Hematopoietic multipotent progenitor cell treated with erythropoietin and hydrocortisone succinate and interleukin-3 and kit ligand, for 17 days (in vitro differentiated cells): ENCODE measurements around the gene STXBP3.
A peak's percentile ranks its signal among the peaks of the same experiment; 100 is the strongest.

Experiments
- DNase-seq: peaks from one replicate; pipeline ENCODE4 v3.0.0-alpha.2; 2015; ENCODE audit warnings: low spot score

Gene STXBP3

DNA sequence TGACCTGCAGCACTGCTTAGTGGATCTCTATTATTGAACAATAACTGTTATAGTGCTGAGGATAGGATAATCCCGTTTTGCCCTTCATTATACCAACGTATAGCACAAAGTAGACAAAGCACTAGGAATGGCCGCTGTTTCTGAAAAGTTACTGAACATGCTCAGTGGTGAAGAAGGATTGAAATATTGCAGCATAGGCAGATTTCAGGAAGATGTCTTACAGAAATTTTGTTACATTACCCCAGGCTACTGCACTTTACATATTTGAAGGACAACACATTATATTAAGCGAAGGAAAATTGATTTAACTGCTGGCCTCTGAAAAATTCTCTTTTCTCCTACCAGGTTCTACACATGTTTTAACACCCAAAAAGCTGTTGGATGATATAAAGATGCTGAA, 62.0 kb downstream of the STXBP3 start:
- no peak for DNase-seq

DNA sequence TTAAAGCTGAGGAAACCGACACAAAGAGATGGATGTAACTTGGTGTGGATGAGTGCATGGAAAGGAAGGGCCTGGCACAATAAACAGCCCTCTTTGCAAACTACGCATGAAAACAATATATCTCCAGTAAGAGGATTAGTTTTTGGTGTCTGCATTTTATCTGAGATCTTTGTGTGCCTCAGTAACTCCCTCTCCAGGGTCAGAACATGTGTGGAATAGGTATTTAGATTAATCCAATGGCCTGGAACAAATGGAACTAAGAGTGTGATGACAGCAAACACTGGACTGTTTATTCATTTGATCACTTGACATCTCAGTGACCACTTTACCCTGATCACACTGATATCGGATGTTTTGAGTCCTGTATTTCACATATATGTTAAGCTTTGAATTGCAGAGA, 65.1 kb downstream of the STXBP3 start:
- DNase-seq, result no peak

DNA sequence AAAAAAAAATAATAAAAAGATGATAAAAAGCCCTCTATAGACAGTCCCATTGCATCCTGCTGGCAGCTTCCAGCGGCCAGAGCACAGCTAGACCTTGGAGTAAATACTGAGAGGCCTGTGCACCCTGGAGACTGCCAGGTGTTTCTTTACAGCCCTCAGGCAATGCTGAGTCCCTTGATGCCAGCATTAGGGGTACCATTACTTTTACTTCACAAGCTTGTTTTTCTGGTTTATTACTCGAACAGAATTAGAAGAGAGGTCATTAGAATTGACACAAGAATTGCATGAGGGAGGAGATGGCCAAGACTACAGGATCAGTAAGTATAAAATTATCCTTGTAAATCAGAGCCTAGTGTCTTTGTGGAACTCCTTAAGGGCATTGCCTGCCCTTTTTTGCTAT, 66.9 kb downstream of the STXBP3 start:
- no peak for DNase-seq

DNA sequence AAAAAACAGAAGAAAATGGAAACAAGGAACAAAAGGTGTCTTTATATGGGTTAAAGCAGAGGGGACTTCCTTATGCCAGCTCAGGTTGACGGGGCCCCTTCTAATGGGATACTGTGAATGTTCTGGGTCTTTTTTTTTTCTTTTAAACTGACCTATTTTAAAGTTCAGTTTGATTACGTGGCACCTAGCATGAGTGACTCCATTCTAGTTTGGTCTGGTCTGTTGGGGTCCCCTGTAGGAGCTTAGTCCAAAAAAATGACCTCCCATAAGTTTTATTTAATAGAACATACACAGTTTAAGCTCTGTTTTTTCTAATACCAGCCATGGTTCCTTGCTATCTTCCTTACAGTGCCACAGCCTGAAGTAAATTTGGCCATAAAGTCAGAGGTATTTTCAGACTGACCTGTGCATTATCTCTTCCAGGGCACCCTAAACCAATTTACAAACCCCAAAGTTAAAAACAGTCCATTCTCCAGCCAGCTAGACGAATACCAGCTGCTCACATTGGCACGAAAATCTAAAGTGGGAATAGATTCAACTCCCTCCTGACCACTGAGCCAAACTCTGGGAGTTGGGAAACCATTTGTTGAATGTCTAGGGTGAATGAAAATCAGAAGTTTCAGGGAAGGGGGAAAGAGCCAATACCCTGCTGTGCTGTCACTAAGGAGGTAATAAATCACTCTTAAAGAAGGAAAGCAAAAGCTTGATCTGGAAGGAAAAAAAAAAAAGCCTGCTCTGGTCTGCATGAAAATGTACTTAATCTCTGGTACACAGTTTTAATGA, 68.1 kb downstream of the STXBP3 start:
- DNase-seq, result no peak

- DNase-seq, result no peak
Observed at GRCh38 chr1:108815566-108815965, 69.1 kb downstream of the STXBP3 start.

DNA sequence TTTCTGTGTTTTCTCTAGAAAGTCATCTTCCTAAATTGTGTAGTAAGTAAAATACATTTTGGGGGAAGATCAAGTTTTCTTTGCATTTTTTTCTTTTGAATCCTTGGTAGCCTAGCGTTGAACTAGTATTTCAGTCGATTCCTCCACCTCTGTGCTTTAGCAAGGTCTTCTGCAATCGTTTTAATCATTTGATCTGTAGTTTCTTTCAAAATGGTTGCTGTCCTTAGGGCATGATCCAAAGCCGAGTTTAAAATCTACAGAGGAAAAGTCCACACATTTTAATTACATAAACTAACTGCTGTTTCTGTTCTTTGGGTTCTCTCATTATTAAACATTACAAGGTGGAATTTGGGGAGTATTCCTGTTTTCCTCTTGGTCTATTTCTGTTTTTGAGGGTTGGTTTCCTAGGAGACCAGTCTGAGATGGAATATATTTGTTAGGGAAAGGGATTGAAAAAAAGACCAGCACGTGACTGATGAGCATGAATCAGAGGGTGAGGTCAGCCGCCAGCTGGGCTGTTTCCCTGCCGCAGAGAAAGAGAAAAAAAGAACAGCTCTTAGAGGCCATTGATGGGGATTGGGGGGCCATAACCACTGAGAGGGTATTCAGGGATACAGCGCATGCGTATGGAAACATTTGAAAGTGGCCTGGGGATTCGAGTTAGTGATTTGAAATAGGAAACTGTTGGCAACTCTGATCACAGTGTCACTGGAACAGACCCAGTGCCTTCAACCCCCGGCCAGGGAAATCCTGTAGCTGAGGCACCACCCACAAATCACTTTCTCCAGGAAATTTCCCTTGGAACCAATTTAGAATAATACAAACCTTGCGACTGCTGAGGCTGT, 69.8 kb downstream of the STXBP3 start:
- no peak for DNase-seq

DNA sequence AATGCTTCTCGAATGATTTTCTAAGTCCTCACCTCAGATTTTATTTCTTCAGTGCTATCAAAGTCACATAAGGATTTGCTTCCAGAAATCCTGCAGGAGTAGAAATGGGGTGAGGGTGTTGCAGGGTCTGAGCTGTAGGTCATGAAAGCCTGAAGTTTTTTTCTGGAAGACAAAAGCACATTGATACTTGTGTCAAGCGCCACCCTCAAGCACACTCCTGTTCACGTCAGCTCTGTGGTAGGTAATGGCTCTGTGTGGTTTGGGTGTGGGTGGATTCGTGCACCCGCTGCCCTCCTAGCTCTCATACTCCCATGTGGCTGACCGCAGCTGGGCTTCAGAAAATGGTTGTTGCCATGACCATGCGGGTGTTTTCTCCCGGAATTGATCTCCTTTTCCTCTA, 70.5 kb downstream of the STXBP3 start:
- no peak for DNase-seq

GRCh38 chr1:108817811-108818210, 71.3 kb downstream of the STXBP3 start:
- no peak for DNase-seq

GRCh38 chr1:108819878-108820277, 73.4 kb downstream of the STXBP3 start:
- DNase-seq, result no peak

DNA sequence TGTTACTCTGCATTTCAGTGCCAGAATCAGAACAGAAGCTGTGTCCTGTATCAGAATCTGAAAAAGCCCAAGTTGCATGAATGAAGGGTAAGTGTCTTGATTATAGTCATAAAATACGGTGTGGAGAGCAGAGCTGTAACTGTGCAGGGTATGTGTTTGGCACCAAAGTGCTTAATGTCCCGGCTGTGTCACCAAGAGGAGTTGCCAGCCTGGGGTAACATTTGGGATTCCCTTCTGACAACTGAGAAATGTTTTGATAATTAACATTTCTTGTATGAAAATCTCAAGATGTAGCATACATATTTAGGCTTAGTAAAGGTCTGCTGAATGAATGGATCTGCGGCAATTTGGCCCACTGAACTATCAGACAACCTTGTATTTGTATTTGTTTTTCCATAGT, 77.2 kb downstream of the STXBP3 start:
- no peak for DNase-seq

DNA sequence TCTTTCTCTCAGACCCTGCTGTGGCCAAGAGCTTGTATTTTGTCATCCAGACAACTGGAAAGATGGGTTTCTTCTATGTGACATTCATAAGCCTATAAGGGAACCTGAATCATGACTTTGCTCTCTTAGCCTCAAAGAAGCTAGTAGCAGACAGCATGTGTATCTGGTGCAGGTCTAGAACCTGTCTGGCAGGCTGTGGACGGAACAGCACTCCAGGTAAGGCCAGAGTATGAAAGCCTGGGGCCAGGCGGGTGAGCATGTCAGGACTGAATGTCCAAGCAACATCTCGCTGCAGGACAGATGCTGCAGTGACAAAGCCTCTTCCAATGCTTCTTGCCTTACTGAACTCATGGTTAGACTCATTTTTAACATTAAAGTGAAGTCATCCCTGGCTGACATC, 77.6 kb downstream of the STXBP3 start:
- DNase-seq, result no peak

DNA sequence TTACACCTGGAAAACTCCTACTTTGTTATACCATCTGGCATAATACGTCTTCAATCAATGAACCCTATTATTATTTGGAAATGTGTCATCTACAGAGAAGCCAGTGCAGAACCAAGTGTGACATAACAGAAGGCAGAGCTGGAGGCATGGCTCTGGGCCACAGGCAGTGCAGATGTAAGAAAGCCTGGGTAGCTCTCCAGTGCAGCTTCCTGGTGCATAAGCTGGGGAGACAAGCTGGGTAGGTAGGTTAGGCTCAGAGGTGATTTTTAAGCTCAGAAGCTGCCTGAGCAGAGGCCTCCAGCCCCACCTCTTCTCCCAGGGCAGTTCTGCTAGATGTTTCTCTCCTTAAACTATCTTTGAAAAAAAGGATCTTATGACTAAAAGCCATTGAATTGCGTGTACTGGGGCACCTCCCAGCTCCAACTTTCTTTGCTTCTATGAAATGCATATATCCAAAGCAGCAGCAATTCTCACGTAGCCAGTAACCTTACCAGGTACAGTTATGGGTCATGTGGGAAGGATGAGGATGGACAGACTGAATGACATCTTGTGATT, 79.7 kb downstream of the STXBP3 start:
- DNase-seq, result no peak

GRCh38 chr1:108828074-108828961, 81.8 kb downstream of the STXBP3 start:
- peak; percentile 80 for DNase-seq

DNA sequence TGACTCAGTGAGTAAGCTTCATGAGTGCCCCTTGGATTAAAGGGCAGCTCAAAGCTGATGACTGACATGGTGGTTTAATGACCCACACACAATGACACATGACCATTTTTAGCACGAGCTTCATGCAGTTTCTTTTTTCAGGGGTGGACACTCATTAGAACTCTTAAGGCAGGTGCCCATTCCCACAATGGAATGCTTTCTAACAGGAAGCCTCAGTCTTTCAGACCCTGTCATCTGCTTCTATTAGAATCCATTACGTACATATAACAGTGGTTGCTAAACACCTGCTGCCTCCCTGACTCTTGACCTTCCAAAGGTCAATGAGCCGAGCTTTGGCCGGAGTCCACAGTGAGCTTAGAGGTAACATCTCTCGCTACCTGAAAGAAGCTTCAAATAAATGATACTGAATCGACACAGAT, 83.0 kb downstream of the STXBP3 start:
- DNase-seq, result no peak

DNA sequence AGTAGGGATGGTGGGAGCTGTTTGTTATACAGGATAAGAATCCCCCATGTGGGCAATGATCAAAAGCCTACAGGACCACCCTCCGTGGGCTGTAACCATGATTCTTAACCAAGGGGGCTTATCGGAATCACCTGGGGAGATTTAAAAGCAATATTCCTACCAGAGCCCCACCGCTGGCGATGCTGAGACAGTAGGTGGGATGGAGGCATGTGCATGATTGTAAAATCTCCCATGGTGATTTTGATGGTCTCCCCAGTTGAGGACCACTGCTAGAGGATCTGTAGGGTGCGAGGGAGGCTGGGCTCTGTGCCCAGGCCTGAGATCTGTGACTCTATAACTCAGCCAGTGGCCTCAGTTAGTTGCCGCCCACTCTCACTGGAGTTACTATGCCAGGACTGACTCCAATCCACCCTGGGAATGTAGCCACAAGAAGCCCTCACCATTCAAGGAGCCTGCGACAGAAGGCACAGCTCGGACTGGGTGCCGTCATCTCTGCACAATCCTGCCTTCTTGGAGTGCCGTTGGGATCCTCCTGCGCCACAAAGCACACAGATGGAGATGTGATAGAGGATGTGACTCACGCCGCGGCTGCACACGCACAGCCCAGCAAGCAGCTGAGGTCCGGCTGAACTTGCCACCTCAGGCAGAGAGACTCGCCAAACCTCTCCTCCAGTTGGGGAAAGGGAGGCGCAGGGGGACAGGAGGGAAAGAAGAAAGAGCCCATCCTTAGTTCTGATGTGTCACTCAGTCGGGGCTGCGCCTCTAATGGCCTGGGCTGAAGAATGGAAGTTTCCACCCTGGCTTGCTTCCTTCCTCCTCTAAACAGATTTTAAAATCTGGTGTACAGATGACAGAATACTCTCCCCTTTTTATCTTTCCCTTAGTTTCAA, 83.9 kb downstream of the STXBP3 start:
- DNase-seq, result no peak

GRCh38 chr1:108831225-108831624, 84.8 kb downstream of the STXBP3 start:
- no peak for DNase-seq

GRCh38 chr1:108832929-108833328, 86.5 kb downstream of the STXBP3 start:
- no peak for DNase-seq

- DNase-seq, result no peak
Observed at GRCh38 chr1:108841703-108842102, 95.2 kb downstream of the STXBP3 start.

DNA sequence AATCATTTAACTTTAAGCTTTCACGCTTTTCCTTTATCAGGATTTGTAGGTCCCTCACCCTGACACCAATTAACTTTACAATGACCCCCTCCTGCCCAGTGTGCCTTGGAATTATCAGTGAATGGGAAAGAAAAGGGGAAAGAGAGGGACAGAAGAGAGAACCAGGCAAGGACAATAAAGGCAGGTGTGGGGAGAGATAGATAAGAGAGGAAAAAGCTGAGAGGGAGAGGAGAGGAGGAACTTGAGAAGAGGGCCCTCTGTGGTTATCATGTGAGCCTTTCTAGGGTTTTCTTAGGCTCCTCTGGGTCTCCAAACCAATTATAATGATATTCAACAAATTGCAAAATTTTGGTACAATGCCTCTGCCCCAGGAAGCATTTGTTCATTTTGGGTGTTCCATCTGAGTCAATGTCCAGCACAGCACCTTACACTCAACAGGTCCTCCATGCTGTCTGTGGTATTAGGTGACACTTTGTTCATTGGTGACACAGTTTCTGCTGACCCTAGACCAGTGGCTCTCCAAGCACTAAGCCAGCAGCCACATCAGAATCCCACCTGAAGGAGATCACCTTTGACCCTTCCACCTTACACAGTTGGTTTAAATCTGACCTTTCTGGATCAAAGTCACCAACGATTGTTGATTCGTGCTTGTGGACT, 96.2 kb downstream of the STXBP3 start:
- no peak for DNase-seq

DNA sequence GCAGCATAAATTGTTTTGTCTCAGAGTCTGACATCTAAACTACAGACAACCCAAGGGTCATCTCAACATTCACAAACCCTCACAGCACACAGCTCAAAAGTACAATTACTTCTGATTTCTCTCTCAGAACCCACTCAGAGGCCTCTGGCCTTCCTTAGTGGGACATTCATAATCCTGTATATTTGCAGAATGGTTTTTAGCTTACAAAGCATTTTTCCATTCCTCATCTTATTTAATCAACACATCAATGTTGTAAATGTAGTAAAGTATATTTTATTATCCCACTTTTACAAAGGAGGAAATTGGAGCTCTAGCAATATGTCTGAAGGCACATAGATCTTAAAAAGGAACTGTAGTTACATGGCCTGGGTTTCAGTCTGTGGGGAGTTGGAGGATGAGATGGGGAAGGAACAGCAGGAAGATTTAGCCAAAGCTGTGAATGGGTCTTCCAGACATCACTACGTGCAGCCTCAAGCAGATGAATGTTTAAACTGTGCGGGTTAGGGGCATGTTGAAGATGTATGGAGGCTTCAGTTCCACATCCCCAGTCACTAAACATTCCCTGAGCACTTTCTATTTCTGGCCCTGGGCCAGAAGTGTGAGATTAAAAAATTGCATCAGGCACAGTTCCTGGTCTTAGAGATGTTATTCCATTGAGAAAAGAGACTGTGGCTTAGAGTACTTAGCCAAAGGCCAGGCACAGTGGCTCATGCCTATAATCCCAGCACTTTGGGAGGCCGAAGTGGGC, 97.1 kb downstream of the STXBP3 start:
- DNase-seq, result no peak
